BLaER1 treated with 17β-estradiol and CSF1 and Interleukin-3, amounts not matched to agents 10 nM and 100 nM (cell line): Measurements from ENCODE around the gene LHX6.

Experiments
- H3K27ac ChIP-seq, 11 experiments: shearing (Covaris generic); formaldehyde crosslinking; 2 replicates each; pipeline ENCODE4 v1.8.1; 2022
- H3K27me3 ChIP-seq, 11 experiments: shearing (Covaris generic); formaldehyde crosslinking; 2 replicates each; pipeline ENCODE4 v1.8.1; 2022
- H3K36me3 ChIP-seq, 11 experiments: shearing (Covaris generic); formaldehyde crosslinking; 2 replicates each; pipeline ENCODE4 v1.8.1; 2022
- H3K4me1 ChIP-seq, 10 experiments: shearing (Covaris generic); formaldehyde crosslinking; 2 replicates each; pipeline ENCODE4 v1.8.1; 2022
- H3K4me2 ChIP-seq, 11 experiments: shearing (Covaris generic); formaldehyde crosslinking; 2 replicates each; pipeline ENCODE4 v1.8.1; 2022
- H3K4me3 ChIP-seq, 10 experiments: shearing (Covaris generic); formaldehyde crosslinking; 2 replicates each; pipeline ENCODE4 v1.8.1; 2022
- H3K9ac ChIP-seq, 11 experiments: shearing (Covaris generic); formaldehyde crosslinking; 2 replicates each; pipeline ENCODE4 v1.8.1; 2022
- H3K9me3 ChIP-seq, 11 experiments: shearing (Covaris generic); formaldehyde crosslinking; replicated peaks in 1 of 11; 2 replicates each; pipeline ENCODE4 v1.8.1; 2022
- H4K20me1 ChIP-seq, 11 experiments: shearing (Covaris generic); formaldehyde crosslinking; 2 replicates each; pipeline ENCODE4 v1.8.1; 2022
- Cebpa-rat ChIP-seq, 11 experiments: shearing (Covaris generic); IDR thresholded peaks; 2 replicates each; pipeline ENCODE4 v1.8.1; 2022

The LHX6 gene

DNA sequence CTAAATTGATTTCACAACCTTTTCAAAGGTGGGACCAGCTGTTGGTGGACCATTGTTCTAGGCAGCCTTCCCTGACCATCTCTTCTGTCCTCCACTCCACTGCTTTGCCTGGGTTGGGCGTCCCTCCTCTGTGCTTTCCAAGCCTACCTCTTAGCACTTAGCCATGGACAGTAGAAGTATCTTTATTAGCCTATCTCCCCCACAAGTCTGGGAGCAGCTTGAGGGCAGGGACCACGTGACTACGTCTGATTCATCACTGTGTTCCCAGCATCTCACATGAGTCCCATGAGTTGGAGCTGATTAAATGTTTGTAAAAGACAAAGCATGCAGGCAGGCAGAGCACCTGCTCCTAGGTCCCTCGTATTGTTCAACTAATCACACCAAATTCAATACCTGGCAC is 48.1 kb downstream of the LHX6 start:
- Histone ChIP-seq H3K27ac (no peak overlapping the region), H3K4me2 (no peak overlapping the region), H3K27me3 (no peaks in the 10 kb centered on the region), H3K9me3 (no peaks in the 10 kb centered on the region), H3K4me3 (no peak overlapping the region), H4K20me1 (no peaks in the 10 kb centered on the region), H3K4me1 (peaks cover 0 to 9% (median 9%) of the 10 kb centered on the region in 10 experiments; a peak in 16 of 20 replicates), H3K9ac (no peak overlapping the region), H3K36me3 (no peaks in the 10 kb centered on the region)
- TF ChIP-seq Cebpa-rat (IDR thresholded peaks at IDR 0.05), result no peak

DNA sequence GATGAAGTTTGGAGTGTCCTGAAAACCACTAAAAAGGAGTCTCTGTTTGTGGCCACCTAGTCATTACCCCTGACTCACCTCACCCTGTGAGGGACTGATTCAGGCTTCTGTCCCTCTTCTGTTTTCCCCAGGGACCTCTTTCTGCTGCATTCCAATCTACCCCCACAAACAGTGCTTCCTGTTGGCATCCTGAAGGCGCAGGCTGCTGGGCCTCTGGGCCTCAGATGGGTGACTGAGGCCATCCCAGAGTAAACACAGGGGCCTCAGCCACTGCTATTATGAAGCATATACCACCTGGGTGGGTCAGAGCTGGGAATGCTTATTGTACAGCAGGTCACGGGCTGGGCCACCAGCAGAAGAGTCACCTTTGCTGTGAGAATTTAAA is 49.1 kb downstream of the LHX6 start:
- H3K27ac ChIP-seq, result no peak overlapping the region
- no peaks in the 10 kb centered on the region for H3K27me3 ChIP-seq
- no peaks in the 10 kb centered on the region for H4K20me1 ChIP-seq
- H3K36me3 ChIP-seq, result no peaks in the 10 kb centered on the region
- H3K4me1 ChIP-seq, result peaks cover 0 to 9% (median 9%) of the 10 kb centered on the region in 10 experiments; a peak in 16 of 20 replicates
- no peak overlapping the region for H3K9ac ChIP-seq
- no peak overlapping the region for H3K4me3 ChIP-seq
- no peaks in the 10 kb centered on the region for H3K9me3 ChIP-seq
- peak overlapping the region in 9 of 11 experiments; percentile 29 to 76 (median 53); a peak in 17 of 22 replicates for H3K4me2 ChIP-seq
- no peak for TF ChIP-seq Cebpa-rat (IDR thresholded peaks at IDR 0.05)

DNA sequence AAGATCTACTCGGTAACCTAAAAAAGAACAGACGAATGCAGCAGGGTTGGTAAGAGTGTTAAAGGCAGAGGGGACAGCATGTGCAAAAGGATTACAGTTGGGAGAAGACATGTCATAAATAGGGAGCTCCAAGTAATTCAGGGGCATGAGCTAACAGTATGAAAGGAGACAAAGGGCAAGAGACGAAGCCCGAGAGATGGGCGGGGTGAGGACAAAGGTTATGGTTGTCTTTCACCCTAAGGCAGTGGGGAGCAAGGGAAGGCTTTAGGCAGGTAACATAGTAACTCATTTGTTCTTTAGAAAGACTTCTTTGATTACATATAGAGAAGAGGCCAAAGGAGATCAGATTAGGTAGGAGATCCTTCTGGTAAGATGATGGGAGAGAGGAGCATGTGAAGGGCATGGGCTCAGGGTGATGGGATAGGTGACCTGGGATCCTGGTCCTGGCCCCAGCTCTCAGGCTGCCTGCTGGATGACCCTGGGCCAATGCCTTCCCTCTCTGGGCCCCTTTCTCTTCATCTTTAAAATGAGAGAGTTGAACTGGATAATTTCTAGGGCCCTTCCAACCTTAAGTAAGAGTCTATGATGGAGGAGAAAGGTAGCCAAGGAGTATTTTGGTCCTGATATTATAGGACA is 49.6 kb downstream of the LHX6 start:
- H3K27ac ChIP-seq, result no peak overlapping the region
- H3K27me3 ChIP-seq, result no peaks in the 10 kb centered on the region
- no peak overlapping the region for H3K9ac ChIP-seq
- H3K4me3 ChIP-seq, result no peak overlapping the region
- H3K9me3 ChIP-seq, result no peaks in the 10 kb centered on the region
- no peaks in the 10 kb centered on the region for H3K36me3 ChIP-seq
- H3K4me1 ChIP-seq, result peaks cover 0 to 9% (median 9%) of the 10 kb centered on the region in 10 experiments; a peak in 16 of 20 replicates
- H3K4me2 ChIP-seq, result peak overlapping the region in 9 of 11 experiments; percentile 29 to 76 (median 53); a peak in 17 of 22 replicates
- H4K20me1 ChIP-seq, result no peaks in the 10 kb centered on the region
- TF ChIP-seq Cebpa-rat (IDR thresholded peaks at IDR 0.05), result no peak

DNA sequence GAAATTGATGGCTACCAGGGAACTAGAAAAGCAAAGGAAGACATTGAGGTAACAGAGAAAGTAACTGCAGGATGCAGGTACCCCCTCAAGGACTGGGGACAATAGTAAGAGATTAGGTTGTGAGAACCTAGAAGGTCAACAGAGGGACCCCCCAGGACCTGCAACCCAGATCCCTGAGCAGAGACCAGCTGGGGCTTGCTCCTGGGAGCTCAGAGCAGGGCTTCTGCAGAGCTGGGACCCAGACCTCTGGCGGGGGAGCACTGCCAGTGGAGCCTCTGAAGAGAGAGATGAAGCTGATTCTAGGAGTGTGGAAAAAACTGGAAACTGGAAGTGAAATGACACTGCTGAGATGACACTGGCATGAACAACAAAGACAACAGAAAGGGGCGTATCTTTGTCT is 51.8 kb downstream of the LHX6 start:
- Histone ChIP-seq H3K4me1 (peaks cover 0 to 9% (median 9%) of the 10 kb centered on the region in 10 experiments; a peak in 16 of 20 replicates), H4K20me1 (no peaks in the 10 kb centered on the region), H3K36me3 (no peaks in the 10 kb centered on the region), H3K9ac (no peak overlapping the region), H3K4me3 (no peak overlapping the region), H3K4me2 (no peak overlapping the region), H3K27me3 (no peaks in the 10 kb centered on the region), H3K9me3 (no peaks in the 10 kb centered on the region), H3K27ac (no peak overlapping the region)
- TF ChIP-seq Cebpa-rat (IDR thresholded peaks at IDR 0.05), result no peak

DNA sequence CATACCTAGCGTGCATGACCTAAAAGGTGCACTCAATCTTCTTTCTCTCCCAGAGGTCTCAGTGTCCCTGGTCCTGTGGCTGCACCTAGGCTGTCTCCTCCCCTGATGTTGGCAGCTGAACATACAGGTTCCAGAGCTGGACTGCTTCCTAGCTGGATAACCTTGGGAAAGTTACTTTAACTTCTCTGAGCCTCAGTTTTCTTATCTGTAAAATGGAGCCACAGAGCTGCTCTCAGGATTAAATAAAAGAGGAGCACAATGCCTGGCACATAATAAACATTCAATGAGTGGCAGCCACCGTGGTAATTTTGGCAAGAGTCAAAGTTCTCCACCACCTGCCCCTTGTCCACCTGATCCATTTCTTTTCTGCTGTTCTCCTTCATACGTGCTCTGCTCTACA is 55.1 kb downstream of the LHX6 start:
- no peak overlapping the region for H3K27ac ChIP-seq
- no peak overlapping the region for H3K9ac ChIP-seq
- H3K9me3 ChIP-seq, result no peaks in the 10 kb centered on the region
- no peaks in the 10 kb centered on the region for H3K36me3 ChIP-seq
- no peak overlapping the region for H3K4me2 ChIP-seq
- H4K20me1 ChIP-seq, result no peaks in the 10 kb centered on the region
- no peaks in the 10 kb centered on the region for H3K4me1 ChIP-seq
- no peak overlapping the region for H3K4me3 ChIP-seq
- TF ChIP-seq Cebpa-rat (IDR thresholded peaks at IDR 0.05), result no peak
- H3K27me3 ChIP-seq, result no peaks in the 10 kb centered on the region

DNA sequence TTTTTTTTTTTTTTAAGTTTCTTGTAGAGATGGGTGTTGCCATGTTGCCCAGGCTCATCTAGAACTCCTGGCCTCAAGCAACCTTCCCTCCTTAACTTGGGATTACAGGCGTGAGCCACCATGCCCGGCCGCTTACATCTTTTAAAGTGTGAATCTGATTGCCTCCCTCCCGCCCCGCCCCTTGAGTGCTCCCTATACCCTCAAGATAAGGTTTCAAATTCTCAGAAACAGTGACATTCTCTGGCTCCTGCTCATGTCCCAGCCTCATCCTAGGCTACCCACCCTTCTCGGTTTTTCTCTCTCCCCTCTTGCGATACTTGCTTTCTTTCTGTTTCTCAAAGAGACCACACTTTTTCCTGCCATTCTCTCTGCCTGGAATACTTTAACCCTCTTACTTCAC is 56.6 kb downstream of the LHX6 start:
- Histone ChIP-seq H3K4me2 (no peak overlapping the region), H3K9me3 (no peaks in the 10 kb centered on the region), H3K4me3 (no peak overlapping the region), H3K4me1 (no peaks in the 10 kb centered on the region), H3K27ac (no peak overlapping the region), H3K36me3 (no peaks in the 10 kb centered on the region), H3K9ac (no peak overlapping the region), H4K20me1 (no peaks in the 10 kb centered on the region), H3K27me3 (no peaks in the 10 kb centered on the region)
- TF ChIP-seq Cebpa-rat (IDR thresholded peaks at IDR 0.05), result no peak

DNA sequence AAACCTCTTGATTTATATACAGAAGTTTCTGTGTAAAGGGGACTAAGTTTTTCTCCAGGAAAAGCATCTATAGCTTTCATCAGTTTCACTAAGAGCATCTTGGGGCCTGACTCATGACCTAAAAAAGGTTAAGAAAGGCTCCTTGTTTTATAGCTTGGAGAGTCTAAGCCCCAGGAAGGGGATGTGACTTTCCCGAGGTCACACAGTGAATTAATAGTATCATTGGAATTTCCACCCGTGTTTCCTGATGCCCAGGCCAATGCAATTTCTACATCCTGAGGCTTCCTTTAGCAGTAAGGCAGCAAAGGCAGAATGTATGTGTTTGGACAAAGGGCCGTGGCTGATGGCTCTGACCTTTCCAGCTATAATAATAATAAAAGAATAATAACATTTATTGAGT is 60.4 kb downstream of the LHX6 start:
- H3K27me3 ChIP-seq, result no peaks in the 10 kb centered on the region
- H3K4me2 ChIP-seq, result no peak overlapping the region
- H4K20me1 ChIP-seq, result no peaks in the 10 kb centered on the region
- H3K36me3 ChIP-seq, result no peaks in the 10 kb centered on the region
- H3K9me3 ChIP-seq, result 0 out of 22 replicates have a peak, but pooled peaks cover 0 to 1% (median 0%) of the 10 kb centered on the region in 11 experiments
- TF ChIP-seq Cebpa-rat (IDR thresholded peaks at IDR 0.05), result no peak
- H3K4me3 ChIP-seq, result no peak overlapping the region
- no peak overlapping the region for H3K27ac ChIP-seq
- H3K4me1 ChIP-seq, result no peaks in the 10 kb centered on the region
- H3K9ac ChIP-seq, result no peak overlapping the region

DNA sequence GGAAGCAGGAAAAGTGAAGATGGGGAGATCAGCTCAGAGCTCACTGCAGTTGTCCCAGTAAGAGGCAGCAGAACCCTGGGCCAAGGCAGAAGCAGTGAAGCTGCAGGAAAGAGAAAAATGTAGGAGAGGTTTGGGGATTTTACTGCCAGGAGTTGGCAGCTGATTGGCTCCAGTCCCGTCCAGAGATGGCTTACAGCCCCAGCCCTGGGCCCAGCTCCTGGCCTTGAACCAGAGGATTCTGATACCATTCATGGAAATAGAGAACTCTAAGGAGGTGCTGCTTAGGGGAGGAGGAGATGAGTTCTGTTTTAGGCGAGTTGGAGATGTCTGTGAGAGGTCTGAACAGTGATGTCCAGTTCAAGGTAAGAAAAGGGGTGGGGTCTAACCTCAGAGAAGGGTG is 64.5 kb downstream of the LHX6 start:
- Histone ChIP-seq H3K36me3 (no peaks in the 10 kb centered on the region), H3K4me3 (no peak overlapping the region), H3K9me3 (peaks cover 11 to 19% (median 16%) of the 10 kb centered on the region in 11 experiments; a peak in 21 of 22 replicates), H3K4me2 (no peak overlapping the region), H3K4me1 (peaks cover 0 to 9% (median 6%) of the 10 kb centered on the region in 10 experiments; a peak in 11 of 20 replicates), H3K9ac (no peak overlapping the region), H3K27ac (no peak overlapping the region), H4K20me1 (no peaks in the 10 kb centered on the region), H3K27me3 (no peaks in the 10 kb centered on the region)
- TF ChIP-seq Cebpa-rat (IDR thresholded peaks at IDR 0.05), result no peak

DNA sequence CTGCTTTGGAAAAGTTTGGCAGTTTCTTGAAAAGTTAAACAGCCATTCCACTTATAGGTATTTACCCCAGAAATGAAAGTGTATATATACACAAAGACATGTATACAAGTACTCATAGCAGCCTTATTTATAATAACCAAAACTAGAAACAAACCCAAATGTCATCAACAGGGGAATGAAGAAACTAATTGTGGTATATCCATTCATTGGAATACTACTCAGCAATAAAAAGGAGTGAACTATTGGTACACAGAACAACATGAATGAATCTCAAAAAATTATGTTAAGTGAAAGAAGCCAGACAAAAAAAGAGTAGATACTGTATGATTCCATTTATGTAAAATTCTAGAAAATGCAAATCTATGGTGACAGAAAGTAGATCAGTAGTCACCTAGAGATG is 66.3 kb downstream of the LHX6 start:
- no peaks in the 10 kb centered on the region for H3K27me3 ChIP-seq
- H3K9ac ChIP-seq, result no peak overlapping the region
- TF ChIP-seq Cebpa-rat (IDR thresholded peaks at IDR 0.05), result no peak
- no peak overlapping the region for H3K4me2 ChIP-seq
- no peak overlapping the region for H3K4me3 ChIP-seq
- H3K4me1 ChIP-seq, result peaks cover 11 to 21% (median 18%) of the 10 kb centered on the region in 10 experiments; a peak in 19 of 20 replicates
- no peak overlapping the region for H3K27ac ChIP-seq
- H4K20me1 ChIP-seq, result peaks cover 0 to 9% (median 6%) of the 10 kb centered on the region in 11 experiments; a peak in 10 of 22 replicates
- H3K36me3 ChIP-seq, result no peaks in the 10 kb centered on the region
- H3K9me3 ChIP-seq, result peaks cover 11 to 19% (median 16%) of the 10 kb centered on the region in 11 experiments; a peak in 21 of 22 replicates

DNA sequence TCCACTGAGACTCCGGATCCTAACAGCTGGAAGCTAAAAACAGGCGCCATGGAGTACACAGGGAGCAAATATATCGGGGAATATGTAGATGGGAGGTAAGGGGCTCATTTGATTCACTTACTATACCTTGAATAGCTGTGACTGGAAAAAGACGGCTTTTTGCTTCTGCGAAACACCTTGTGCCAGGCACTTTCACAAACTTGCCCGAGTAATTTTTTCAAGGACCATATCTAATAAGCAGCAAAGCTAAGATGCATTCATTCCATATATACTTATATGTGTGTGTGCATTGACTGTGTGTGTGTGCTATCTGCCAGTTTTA is 68.9 kb downstream of the LHX6 start:
- peaks cover 19 to 41% (median 21%) of the 10 kb centered on the region in 10 experiments; a peak in 19 of 20 replicates for H3K4me1 ChIP-seq
- peak overlapping the region in 4 of 11 experiments; percentile 82 to 88 (median 86); a peak in 4 of 22 replicates for H3K27ac ChIP-seq
- peak overlapping the region; percentile 46 to 98 (median 86) for H3K4me2 ChIP-seq
- TF ChIP-seq Cebpa-rat (IDR thresholded peaks at IDR 0.05), result no peak
- peaks cover 0 to 7% (median 0%) of the 10 kb centered on the region in 11 experiments; a peak in 2 of 22 replicates for H3K36me3 ChIP-seq
- H3K9me3 ChIP-seq, result peaks cover 11 to 19% (median 16%) of the 10 kb centered on the region in 11 experiments; a peak in 21 of 22 replicates
- H3K9ac ChIP-seq, result peak overlapping the region in 6 of 11 experiments; percentile 91 to 94 (median 91); a peak in 7 of 22 replicates
- H4K20me1 ChIP-seq, result peaks cover 0 to 31% (median 23%) of the 10 kb centered on the region in 11 experiments; a peak in 15 of 22 replicates
- peak overlapping the region; percentile 85 to 100 (median 96) for H3K4me3 ChIP-seq
- no peaks in the 10 kb centered on the region for H3K27me3 ChIP-seq
